CD4-positive, alpha-beta T cell treated with Interleukin-6 at 100 ng/mL for 8 hours (primary cell): Measurements from ENCODE around the gene SIRT6.
"Not testable (repeated sequence)": the region's sequence is repeated elsewhere in the genome, so short reads cannot be mapped to it uniquely, and the experiment has no call there.

ENCODE experiments used
- DNase-seq: peaks from one replicate; pipeline ENCODE4 v3.0.0-alpha.2; 2020; ENCODE audit warnings: mixed read lengths, low spot score

SIRT6 gene

GRCh38 chr19:4182084-4182810 lies at the start of gene SIRT6, which contains the start of gene ANKRD24:
SIRT6 (minus strand) TSS chr19:4182563; CDS start chr19:4182539, 24 bp downstream.
ANKRD24 (plus strand) TSS chr19:4182689; CDS start chr19:4186426, 3,737 bp downstream.
- peak; percentile 96 for DNase-seq

- DNase-seq = not testable (repeated sequence)
These were observed 49.8 kb upstream of the SIRT6 start for GRCh38 chr19:4232139-4232538.

GRCh38 chr19:4231521-4231920 lies 49.2 kb upstream of the SIRT6 start:
- not testable (repeated sequence) for DNase-seq

- not testable (repeated sequence) for DNase-seq
These were observed 47.9 kb upstream of the SIRT6 start for GRCh38 chr19:4230237-4230636.

- DNase-seq = no peak
These were observed 47.0 kb upstream of the SIRT6 start, which contains the start of gene EBI3 for GRCh38 chr19:4229179-4229931. EBI3 (plus strand) TSS chr19:4229523; CDS start chr19:4229551, 28 bp downstream.

- no peak for DNase-seq
These were observed 46.4 kb upstream of the SIRT6 start for GRCh38 chr19:4228765-4229178.

- no peak for DNase-seq
These were observed 45.4 kb upstream of the SIRT6 start for GRCh38 chr19:4227771-4228170.

- no peak for DNase-seq
These were observed 43.5 kb upstream of the SIRT6 start for GRCh38 chr19:4225885-4226284.

GRCh38 chr19:4224470-4224869 lies 42.1 kb upstream of the SIRT6 start:
- DNase-seq = no peak

GRCh38 chr19:4220188-4220587 lies 37.8 kb upstream of the SIRT6 start:
- DNase-seq = no peak

GRCh38 chr19:4218523-4218922 lies 36.2 kb upstream of the SIRT6 start:
- DNase-seq = not testable (repeated sequence)

GRCh38 chr19:4217429-4218264 lies 35.3 kb upstream of the SIRT6 start:
- no peak for DNase-seq

- DNase-seq = no peak
These were observed 34.5 kb upstream of the SIRT6 start for GRCh38 chr19:4216846-4217245.

- DNase-seq = no peak
These were observed 33.4 kb upstream of the SIRT6 start for GRCh38 chr19:4215807-4216206.

GRCh38 chr19:4213116-4213515 lies 30.8 kb upstream of the SIRT6 start:
- no peak for DNase-seq

GRCh38 chr19:4210166-4210731 lies 27.9 kb upstream of the SIRT6 start:
- DNase-seq = no peak

- DNase-seq = no peak
These were observed 26.2 kb upstream of the SIRT6 start for GRCh38 chr19:4208385-4209094.

- DNase-seq = no peak
These were observed 24.6 kb upstream of the SIRT6 start for GRCh38 chr19:4206818-4207484.

- no peak for DNase-seq
These were observed 19.4 kb upstream of the SIRT6 start for GRCh38 chr19:4201798-4202197.

GRCh38 chr19:4200940-4201542 lies 18.7 kb upstream of the SIRT6 start:
- no peak for DNase-seq
